ENCODE data around the gene PAM.

The PAM gene

DNA sequence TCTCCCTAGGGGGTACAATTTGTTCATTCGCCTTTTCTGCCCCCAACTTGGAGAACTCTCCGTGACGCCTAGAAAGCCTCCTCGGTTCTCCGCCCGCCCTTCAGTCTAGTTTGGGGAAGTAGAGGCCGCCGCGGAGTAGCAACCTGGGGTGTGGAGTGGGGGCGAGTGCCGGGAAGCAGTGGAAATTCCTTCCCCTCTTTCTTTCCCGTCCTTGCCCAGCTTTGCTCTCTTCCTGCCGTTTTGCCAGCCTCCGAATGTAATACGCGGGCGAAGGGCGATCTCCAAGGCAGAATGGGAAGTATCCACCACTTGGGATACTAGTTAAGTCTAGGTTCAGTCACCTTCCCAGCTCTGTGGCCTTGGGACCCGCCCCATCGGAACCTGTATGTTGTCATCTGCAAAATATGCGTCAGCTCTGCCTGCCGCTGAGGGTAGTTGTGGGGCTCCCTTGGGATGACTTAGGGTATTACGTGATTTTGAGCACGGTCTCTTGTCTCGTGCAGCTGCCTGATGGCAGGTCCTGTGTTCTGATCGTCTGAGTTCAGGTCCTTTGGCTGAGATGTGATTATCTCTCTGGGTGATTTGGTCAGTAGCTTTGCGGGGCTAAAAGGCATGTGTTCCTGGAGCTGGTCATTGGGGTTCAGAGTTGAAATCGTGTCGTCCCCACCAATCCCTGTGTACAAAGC is 724 bp downstream of the PAM start:
- Histone ChIP-seq H3K4me2 (ENCODE audit: low read depth, low read length, poor library complexity, severe bottlenecking) (peak overlapping the region; percentile 67), H3K9me2 (replicated peaks; ENCODE audit: insufficient read depth, low read length) (no peaks in the 10 kb centered on the region), H3K9ac (ENCODE audit: low read length) (peak overlapping the region; percentile 50), H3K36me3 (ENCODE audit: low read length) (no peaks in the 10 kb centered on the region), H4K20me1 (ENCODE audit: low read depth, low read length) (no peaks in the 10 kb centered on the region), H3K27ac (ENCODE audit: low read depth, low read length) (no peak overlapping the region), H3F3A (ENCODE audit: insufficient read depth) (no peaks in the 10 kb centered on the region), H3K9me3 (ENCODE audit: insufficient read depth, low read length) (no peaks in the 10 kb centered on the region), H3K27me3 (ENCODE audit: low read length) (no peaks in the 10 kb centered on the region), H3K79me2 (ENCODE audit: insufficient read depth, low read length) (no peaks in the 10 kb centered on the region), H2AFZ (ENCODE audit: low read depth, low read length, severe bottlenecking) (peak overlapping the region; percentile 1), H3K4me3 (ENCODE audit: insufficient read depth, low read length, poor library complexity, severe bottlenecking) (peak overlapping the region; percentile 53)
- TF ChIP-seq EZH2phosphoT487 (conservative IDR thresholded peaks at IDR 0.05; ENCODE audit: low read length) = no peak
- TF ChIP-seq, protein P1, sequence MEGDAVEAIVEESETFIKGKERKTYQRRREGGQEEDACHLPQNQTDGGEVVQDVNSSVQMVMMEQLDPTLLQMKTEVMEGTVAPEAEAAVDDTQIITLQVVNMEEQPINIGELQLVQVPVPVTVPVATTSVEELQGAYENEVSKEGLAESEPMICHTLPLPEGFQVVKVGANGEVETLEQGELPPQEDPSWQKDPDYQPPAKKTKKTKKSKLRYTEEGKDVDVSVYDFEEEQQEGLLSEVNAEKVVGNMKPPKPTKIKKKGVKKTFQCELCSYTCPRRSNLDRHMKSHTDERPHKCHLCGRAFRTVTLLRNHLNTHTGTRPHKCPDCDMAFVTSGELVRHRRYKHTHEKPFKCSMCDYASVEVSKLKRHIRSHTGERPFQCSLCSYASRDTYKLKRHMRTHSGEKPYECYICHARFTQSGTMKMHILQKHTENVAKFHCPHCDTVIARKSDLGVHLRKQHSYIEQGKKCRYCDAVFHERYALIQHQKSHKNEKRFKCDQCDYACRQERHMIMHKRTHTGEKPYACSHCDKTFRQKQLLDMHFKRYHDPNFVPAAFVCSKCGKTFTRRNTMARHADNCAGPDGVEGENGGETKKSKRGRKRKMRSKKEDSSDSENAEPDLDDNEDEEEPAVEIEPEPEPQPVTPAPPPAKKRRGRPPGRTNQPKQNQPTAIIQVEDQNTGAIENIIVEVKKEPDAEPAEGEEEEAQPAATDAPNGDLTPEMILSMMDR (IDR thresholded peaks at IDR 0.05; ENCODE audit: insufficient read depth, low read length, poor library complexity, severe bottlenecking) = no peak

DNA sequence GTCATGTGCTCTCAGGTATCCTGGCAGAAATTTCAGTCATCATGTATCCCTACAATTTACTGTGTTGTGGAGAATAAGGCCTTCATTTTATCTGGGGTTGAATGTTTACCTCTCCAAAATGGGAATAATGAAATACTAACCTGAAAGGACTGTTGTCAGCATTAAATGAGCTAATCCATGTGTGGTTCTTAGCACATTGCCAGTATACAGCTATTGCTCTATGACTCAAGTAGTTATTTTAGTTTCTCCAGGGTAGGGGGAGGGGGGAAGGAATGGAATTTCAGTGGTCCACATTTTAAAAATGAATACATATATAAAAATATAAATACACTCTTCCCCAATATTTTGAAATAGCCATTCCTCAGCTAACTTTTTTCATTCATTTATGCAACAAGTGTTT is 3.5 kb downstream of the PAM start:
- Histone ChIP-seq H3K9ac (ENCODE audit: low read length) (no peak overlapping the region), H4K20me1 (ENCODE audit: low read depth, low read length) (no peaks in the 10 kb centered on the region), H3K9me2 (replicated peaks; ENCODE audit: insufficient read depth, low read length) (no peaks in the 10 kb centered on the region), H3K36me3 (ENCODE audit: low read length) (no peaks in the 10 kb centered on the region), H3K4me2 (ENCODE audit: low read depth, low read length, poor library complexity, severe bottlenecking) (no peak overlapping the region), H3K9me3 (ENCODE audit: insufficient read depth, low read length) (no peaks in the 10 kb centered on the region), H2AFZ (ENCODE audit: low read depth, low read length, severe bottlenecking) (no peak overlapping the region), H3K27ac (ENCODE audit: low read depth, low read length) (no peak overlapping the region), H3K4me3 (ENCODE audit: insufficient read depth, low read length, poor library complexity, severe bottlenecking) (no peak overlapping the region), H3K27me3 (ENCODE audit: low read length) (no peaks in the 10 kb centered on the region), H3K79me2 (ENCODE audit: insufficient read depth, low read length) (no peaks in the 10 kb centered on the region), H3F3A (ENCODE audit: insufficient read depth) (no peaks in the 10 kb centered on the region)
- TF ChIP-seq EZH2phosphoT487 (conservative IDR thresholded peaks at IDR 0.05; ENCODE audit: low read length) = no peak
- TF ChIP-seq, protein P1 (IDR thresholded peaks at IDR 0.05; ENCODE audit: insufficient read depth, low read length, poor library complexity, severe bottlenecking) = no peak

- no peak for TF ChIP-seq EZH2phosphoT487 (conservative IDR thresholded peaks at IDR 0.05; ENCODE audit: low read length)
- TF ChIP-seq, protein P1 (IDR thresholded peaks at IDR 0.05; ENCODE audit: insufficient read depth, low read length, poor library complexity, severe bottlenecking) = no peak
- no peaks in the 10 kb centered on the region for H4K20me1 ChIP-seq (ENCODE audit: low read depth, low read length)
- no peaks in the 10 kb centered on the region for H3K79me2 ChIP-seq (ENCODE audit: insufficient read depth, low read length)
Measured at GRCh38 chr5:102759289-102759688, 4.2 kb downstream of the PAM start.

More at GRCh38 chr5:102759289-102759688, 4.2 kb downstream of the PAM start:
- H3K9ac ChIP-seq (ENCODE audit: low read length) = no peak overlapping the region
- no peaks in the 10 kb centered on the region for H3K27me3 ChIP-seq (ENCODE audit: low read length)
- no peak overlapping the region for H3K4me2 ChIP-seq (ENCODE audit: low read depth, low read length, poor library complexity, severe bottlenecking)
- H3K27ac ChIP-seq (ENCODE audit: low read depth, low read length) = no peak overlapping the region
- H3K9me3 ChIP-seq (ENCODE audit: insufficient read depth, low read length) = no peaks in the 10 kb centered on the region
- no peaks in the 10 kb centered on the region for H3F3A ChIP-seq (ENCODE audit: insufficient read depth)
- H3K9me2 ChIP-seq (replicated peaks; ENCODE audit: insufficient read depth, low read length) = no peaks in the 10 kb centered on the region
- no peaks in the 10 kb centered on the region for H3K36me3 ChIP-seq (ENCODE audit: low read length)
- no peak overlapping the region for H3K4me3 ChIP-seq (ENCODE audit: insufficient read depth, low read length, poor library complexity, severe bottlenecking)
- H2AFZ ChIP-seq (ENCODE audit: low read depth, low read length, severe bottlenecking) = no peak overlapping the region
